ENCODE results near the gene DPPA2. TPM values are rescaled to one million over a fixed set of nuclear protein-coding genes. Genes with fewer than 3 reads are reported as not detected.

The DPPA2 gene
- total RNA-seq, 1 donor from 2014 or later = not detected

GRCh38 chr3:109328202-109328601 is 11.9 kb upstream of the DPPA2 start:
- DNase-seq (ENCODE audit: low spot score in 2 of 2) (no peak), FAIRE-seq (no peak)

GRCh38 chr3:109325657-109326056 is 9.3 kb upstream of the DPPA2 start:
- no peak for FAIRE-seq
- no peak for DNase-seq (ENCODE audit: low spot score in 2 of 2)

DNA sequence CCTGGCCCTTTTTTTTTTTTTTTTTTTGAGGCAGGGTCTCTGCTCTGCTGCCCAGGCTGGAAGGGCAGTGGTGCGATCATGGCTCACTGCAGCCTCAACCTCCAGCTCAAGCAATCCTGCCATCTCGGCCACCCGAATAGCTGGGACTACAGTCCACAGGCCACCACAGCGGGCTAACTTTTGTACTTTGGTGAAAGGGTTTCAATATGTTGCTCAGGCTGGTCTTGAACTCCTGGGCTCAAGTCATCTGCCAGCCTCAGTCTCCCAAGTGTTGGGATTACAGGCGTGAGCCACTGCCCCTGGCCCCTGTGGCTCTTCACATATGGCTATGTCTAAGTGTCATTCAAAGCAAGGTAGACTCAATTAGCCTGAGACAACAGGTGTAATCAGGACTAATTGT is 8.8 kb upstream of the DPPA2 start:
- FAIRE-seq = no peak
- no peak for DNase-seq (ENCODE audit: low spot score in 2 of 2)

DNA sequence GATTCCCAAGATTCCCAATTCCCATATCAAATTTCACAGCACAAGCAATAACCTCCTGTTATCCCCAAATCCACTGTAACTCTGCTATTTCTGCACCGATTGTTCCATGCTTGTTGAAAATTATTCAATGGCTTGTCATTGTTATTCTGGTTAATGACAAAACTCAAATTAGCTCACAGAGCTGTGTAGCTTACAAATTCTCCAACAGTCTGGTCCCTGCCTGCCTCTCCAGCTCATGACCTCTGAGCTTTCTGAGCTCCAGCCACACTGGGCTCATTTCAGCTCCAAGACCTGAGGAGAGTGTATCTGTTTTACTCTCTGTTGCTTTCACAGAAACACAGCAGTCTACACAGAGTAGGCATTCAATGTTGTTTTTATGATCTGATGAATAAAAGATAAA is 3.3 kb downstream of the DPPA2 start:
- FAIRE-seq (no peak), DNase-seq (ENCODE audit: low spot score in 2 of 2) (no peak)

DNA sequence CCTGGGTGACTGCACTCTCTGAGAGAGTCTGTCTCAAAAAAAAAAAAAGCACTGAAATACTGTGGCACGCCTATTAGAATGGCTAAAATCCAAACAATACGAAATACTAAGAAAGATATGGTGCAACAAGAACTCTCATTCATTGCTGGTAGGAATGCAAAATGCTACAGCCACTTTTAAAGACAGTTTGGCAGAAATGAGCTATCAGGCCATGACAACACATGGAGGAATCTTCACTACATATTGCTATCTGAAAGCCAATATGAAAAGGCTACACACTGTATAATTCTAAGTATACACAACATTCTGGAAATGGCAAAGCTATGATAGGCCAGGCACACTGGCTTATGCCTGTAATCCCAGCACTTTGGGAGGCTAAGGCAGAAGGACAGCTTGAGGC is 18.8 kb downstream of the DPPA2 start:
- FAIRE-seq (no peak), DNase-seq (ENCODE audit: low spot score in 2 of 2) (no peak)

DNA sequence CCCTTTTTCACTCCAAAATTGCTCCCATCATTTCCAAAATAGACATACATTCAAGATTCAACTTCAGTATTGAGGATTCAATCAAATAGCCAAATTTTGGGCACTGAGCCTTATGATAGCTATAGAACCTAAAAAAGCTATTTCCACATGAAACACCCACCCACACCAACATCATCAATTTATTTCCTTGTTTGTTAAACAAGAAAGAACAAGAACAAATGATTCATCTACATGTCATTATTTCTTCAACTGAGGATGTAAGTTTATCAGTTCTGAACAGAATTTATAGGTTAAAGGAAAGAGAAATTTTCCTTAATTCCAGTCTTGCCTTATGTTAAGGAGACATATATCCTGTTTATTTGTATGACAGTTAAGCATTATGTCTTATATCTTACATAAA is 32.2 kb downstream of the DPPA2 start:
- DNase-seq (ENCODE audit: low spot score in 2 of 2) (no peak), FAIRE-seq (no peak)

GRCh38 chr3:109278546-109278945 is 37.8 kb downstream of the DPPA2 start:
- DNase-seq (ENCODE audit: low spot score in 2 of 2) = no peak
- no peak for FAIRE-seq

DNA sequence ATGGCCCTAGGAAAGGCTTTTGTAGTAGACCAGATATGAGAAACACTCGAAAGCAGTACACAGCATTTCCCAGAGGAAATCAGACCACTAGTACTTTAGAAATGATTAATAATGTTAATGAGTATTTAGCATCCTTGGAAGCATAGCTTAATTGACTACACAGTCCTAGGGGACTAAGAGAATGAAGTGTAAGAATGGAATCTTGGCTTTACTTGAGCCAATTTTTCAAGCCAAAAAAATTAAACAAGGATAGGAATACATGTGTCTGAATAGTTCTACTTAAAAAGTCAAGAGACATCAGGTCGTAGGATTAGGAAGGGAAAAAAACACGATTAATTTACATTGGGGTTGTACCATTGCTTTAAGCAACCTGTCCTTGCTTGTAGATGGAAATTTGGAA is 38.2 kb downstream of the DPPA2 start:
- DNase-seq (ENCODE audit: low spot score in 2 of 2) (no peak), FAIRE-seq (no peak)

GRCh38 chr3:109275702-109276293 is 40.5 kb downstream of the DPPA2 start:
- DNase-seq (ENCODE audit: low spot score in 2 of 2) (peak in 1 of 2 donors; percentile 15), FAIRE-seq (no peak)

DNA sequence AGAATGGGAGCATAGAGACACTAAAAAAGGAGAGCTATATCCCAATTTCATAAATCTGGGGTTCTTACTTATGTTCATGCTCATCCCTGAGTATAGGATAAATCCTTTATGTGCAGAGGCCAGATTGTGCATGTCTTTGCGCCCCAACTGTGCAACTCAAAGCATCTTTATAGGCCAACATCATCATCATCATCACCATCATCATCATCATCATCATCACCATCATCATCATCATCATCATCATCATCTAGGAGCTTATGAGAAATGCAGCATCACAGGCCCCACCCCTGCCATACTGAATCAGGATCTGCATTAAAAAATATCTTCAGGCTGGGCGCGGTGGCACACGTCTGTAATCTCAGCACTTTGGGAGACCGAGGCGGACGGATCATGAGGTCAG is 45.5 kb downstream of the DPPA2 start:
- FAIRE-seq (no peak), DNase-seq (ENCODE audit: low spot score in 2 of 2) (no peak)

DNA sequence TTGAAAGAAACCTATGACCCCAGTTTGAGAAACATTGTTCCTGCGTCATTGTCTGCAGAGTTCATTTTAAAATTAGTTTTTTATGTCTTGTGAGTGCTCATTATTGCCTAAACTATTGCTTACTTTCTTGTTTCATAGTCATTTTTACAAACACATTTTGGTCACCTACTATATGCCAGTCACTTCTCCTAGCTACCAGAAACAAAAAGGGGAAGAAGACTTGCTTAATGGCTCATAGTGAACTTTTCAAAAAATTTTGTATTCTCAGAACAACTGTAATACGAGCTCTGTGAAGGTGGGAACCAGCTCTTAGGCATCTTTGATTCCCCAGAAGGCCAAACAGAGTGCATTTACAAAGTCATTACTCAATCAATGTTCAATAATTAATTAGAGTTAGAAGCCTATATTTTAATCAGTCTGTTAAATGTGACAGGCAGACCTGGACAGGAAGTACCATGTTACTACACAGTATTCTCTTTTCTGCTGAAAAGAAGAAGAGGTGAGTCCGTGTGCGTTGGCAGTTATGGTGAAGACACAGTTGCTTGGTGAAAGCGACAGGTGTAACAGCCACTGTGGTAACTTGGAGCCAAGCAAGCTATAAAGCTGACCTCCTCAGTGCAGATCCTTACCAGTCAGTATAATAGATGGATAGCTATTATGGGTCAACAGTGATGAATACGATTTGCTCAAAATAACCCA is 46.6 kb downstream of the DPPA2 start:
- FAIRE-seq (no peak), DNase-seq (ENCODE audit: low spot score in 2 of 2) (no peak)

DNA sequence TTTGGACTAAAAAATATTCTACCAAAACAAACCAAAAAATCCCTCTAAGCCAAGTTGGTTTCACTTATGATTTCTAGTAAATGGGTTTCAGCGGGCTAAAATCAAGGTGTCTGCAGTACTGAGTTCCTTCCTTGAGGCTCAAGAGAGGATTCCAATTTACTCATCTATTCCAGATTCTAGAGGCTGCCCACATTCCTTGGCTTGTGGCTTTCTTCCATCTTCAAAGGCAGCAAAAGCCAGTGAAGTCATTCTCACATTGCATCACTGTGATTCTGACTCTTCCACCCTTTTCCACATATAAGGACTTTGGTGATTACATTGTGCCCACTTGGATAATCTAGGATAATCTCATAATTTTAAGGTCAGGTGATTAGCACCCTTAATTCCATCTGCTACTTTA is 48.1 kb downstream of the DPPA2 start:
- DNase-seq (ENCODE audit: low spot score in 2 of 2) (no peak), FAIRE-seq (no peak)

- DNase-seq (ENCODE audit: low spot score in 2 of 2) (no peak), FAIRE-seq (no peak)
Measured at GRCh38 chr3:109265295-109265694, 51.0 kb downstream of the DPPA2 start.

DNA sequence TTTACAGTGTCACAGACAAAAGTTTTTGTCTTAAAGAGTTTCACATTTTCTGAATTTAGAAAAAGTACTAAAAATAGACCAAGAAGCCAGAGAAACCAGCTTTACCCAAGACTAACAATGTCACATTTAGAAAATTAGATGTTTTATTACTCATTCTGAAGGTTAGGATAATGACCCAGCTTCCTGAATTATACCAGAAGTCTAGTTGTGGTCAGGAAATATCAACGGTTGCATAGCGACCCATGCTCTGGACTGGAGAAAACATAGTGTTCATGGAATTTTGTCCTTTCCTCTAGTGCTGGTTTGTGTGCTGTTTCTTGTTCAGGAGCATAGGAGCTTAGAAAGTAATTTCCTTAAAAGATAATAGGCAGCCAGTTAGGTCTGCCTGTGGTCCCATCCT is 59.0 kb downstream of the DPPA2 start:
- FAIRE-seq = no peak
- DNase-seq (ENCODE audit: low spot score in 2 of 2) = no peak

- DNase-seq (ENCODE audit: low spot score in 2 of 2) = no peak
- FAIRE-seq = no peak
Measured at GRCh38 chr3:109254770-109255169, 61.5 kb downstream of the DPPA2 start.

GRCh38 chr3:109252641-109253040 is 63.7 kb downstream of the DPPA2 start:
- no peak for DNase-seq (ENCODE audit: low spot score in 2 of 2)
- no peak for FAIRE-seq

Small RNAs within 50 kb of the gene (small RNA-seq; reads per million reads assigned to genes)
- gene AC124945.1 = not detected
- gene RF00017 = not detected

Other genes with a start within 250 kb of the DPPA2 start
- gene MORC1, start 198.4 kb downstream of the DPPA2 start, total RNA-seq = under 0.01 TPM
- not detected for gene C3orf85, start 179.8 kb downstream of the DPPA2 start, total RNA-seq
- 1.6 TPM for gene DPPA4, start 21.0 kb upstream of the DPPA2 start, total RNA-seq